SK-N-SH (cell line): Measurements from ENCODE around the gene STARD7.

ENCODE experiments used
- CHD2 ChIP-seq: fragments of 150-350 bp; IDR thresholded peaks from 2 replicates; pipeline ENCODE4 v1.6.1; 2018; ENCODE audit warnings: low read length; ENCODE audit not compliant: partially characterized antibody
- EP300 ChIP-seq, 2 experiments: IDR thresholded peaks; 2 replicates each; pipeline versions ENCODE4 v1.4.0 to v1.6.1; 2012; ENCODE audit warnings: borderline replicate concordance in 1 of 2, low read depth in 1 of 2, low read length in 1 of 2
- FOXJ3 ChIP-seq: sonication (generic); formaldehyde crosslinking; IDR thresholded peaks from 2 replicates; pipeline ENCODE4 v1.5.1; 2020; ENCODE audit warnings: mild to moderate bottlenecking, missing genetic modification reagents
- POLR2AphosphoS5 ChIP-seq: IDR thresholded peaks from 2 replicates; pipeline ENCODE4 v1.6.1; 2012; ENCODE audit warnings: low read depth, low read length
- RAD21 ChIP-seq: IDR thresholded peaks from 2 replicates; pipeline ENCODE4 v1.6.1; 2012; ENCODE audit warnings: mild to moderate bottlenecking, low read length
- RXRA ChIP-seq: IDR thresholded peaks from 2 replicates; pipeline ENCODE4 v1.4.0; 2012; ENCODE audit warnings: low read depth, mild to moderate bottlenecking, borderline replicate concordance
- SMC3 ChIP-seq: IDR thresholded peaks from 2 replicates; pipeline ENCODE4 v1.6.1; 2012; ENCODE audit warnings: low read depth, low read length, improper control_type of control experiment
- YY1 ChIP-seq: IDR thresholded peaks from 2 replicates; pipeline ENCODE4 v1.4.0; 2012; ENCODE audit warnings: low read depth, mild to moderate bottlenecking
- TF ChIP-seq, protein P1 (sequence below): fragments of 200-600 bp; sonication (generic); IDR thresholded peaks from 2 replicates; pipeline ENCODE4 v1.6.1; 2017; ENCODE audit warnings: antibody characterized with exemption, mild to moderate bottlenecking, moderate library complexity

DNA sequence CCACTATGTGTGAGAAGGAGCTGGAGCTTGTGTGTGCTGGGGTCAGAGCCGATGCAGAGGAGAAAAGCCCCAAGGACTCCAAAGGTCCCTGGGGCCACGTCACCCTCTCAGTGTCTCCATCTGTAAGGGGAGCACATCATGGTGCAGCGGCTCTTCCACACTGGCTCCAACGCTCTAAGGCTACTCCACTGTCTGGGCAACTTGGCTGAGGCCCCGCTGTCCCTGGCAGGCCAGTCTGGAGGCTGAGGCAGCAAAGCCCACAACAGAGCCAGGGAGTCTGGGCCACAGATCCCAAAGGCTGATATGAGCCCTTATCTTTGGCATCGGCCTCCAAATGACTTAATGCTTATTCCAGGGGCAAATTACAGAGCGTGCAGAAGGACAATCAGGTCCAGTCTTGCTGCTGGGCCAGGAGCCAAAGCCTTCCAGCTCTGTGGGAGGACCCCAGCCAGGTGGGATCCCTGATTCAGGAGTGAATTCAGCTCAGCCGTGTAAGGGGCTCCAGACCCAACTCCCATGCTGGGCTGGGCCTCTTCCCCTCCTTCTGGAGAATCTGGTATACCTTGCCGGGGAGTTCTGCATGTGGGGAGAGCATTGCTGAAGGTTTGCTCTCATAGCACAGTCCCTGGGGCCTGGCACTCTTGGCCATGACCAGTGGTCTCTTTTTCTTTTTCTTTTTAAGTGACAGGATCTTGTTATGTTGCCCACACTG is 61.6 kb downstream of the STARD7 start:
- TF ChIP-seq POLR2AphosphoS5 = peak; percentile 70; the same call in 1 of the 2 replicates
- TF ChIP-seq, protein P1, sequence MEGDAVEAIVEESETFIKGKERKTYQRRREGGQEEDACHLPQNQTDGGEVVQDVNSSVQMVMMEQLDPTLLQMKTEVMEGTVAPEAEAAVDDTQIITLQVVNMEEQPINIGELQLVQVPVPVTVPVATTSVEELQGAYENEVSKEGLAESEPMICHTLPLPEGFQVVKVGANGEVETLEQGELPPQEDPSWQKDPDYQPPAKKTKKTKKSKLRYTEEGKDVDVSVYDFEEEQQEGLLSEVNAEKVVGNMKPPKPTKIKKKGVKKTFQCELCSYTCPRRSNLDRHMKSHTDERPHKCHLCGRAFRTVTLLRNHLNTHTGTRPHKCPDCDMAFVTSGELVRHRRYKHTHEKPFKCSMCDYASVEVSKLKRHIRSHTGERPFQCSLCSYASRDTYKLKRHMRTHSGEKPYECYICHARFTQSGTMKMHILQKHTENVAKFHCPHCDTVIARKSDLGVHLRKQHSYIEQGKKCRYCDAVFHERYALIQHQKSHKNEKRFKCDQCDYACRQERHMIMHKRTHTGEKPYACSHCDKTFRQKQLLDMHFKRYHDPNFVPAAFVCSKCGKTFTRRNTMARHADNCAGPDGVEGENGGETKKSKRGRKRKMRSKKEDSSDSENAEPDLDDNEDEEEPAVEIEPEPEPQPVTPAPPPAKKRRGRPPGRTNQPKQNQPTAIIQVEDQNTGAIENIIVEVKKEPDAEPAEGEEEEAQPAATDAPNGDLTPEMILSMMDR = no peak
- TF ChIP-seq FOXJ3 (CRISPR knock-in tag) = peak; percentile 91
- peak; percentile 95; the same call in 1 of the 2 replicates for TF ChIP-seq RXRA
- no peak for TF ChIP-seq SMC3
- TF ChIP-seq YY1 = no peak
- peak; percentile 78 for TF ChIP-seq CHD2
- TF ChIP-seq EP300 (IDR thresholded peaks at IDR 0.05; ENCODE audit: borderline replicate concordance in 1 of 2, low read depth in 1 of 2, low read length in 1 of 2) = peak; percentile 92 to 98
- TF ChIP-seq RAD21 = peak; percentile 12; the same call in 1 of the 2 replicates
